Measurements from ENCODE around the gene LPP.
"Not testable (repeated sequence)": the region's sequence is repeated elsewhere in the genome, so short reads cannot be mapped to it uniquely, and the experiment has no call there.

LPP gene

GRCh38 chr3:188631291-188632010, 477.5 kb downstream of the LPP start:
- DNase-seq (ENCODE audit: low read depth in 3 of 3), result no peak

GRCh38 chr3:188633206-188633605, 479.2 kb downstream of the LPP start:
- DNase-seq (ENCODE audit: low read depth in 3 of 3), result no peak

GRCh38 chr3:188634285-188634684, 480.3 kb downstream of the LPP start:
- DNase-seq (ENCODE audit: low read depth in 3 of 3), result no peak

- no peak for DNase-seq (ENCODE audit: low read depth in 3 of 3)
Measured at GRCh38 chr3:188635258-188636042, 481.5 kb downstream of the LPP start.

- not testable (repeated sequence) for DNase-seq (ENCODE audit: low read depth in 3 of 3)
Measured at GRCh38 chr3:188636292-188636691, 482.3 kb downstream of the LPP start.

GRCh38 chr3:188641076-188641475, 487.1 kb downstream of the LPP start:
- DNase-seq (ENCODE audit: low read depth in 3 of 3), result no peak

GRCh38 chr3:188643736-188644135, 489.8 kb downstream of the LPP start:
- DNase-seq (ENCODE audit: low read depth in 3 of 3), result no peak

GRCh38 chr3:188646592-188646991, 492.6 kb downstream of the LPP start:
- DNase-seq (ENCODE audit: low read depth in 3 of 3), result no peak

- no peak for DNase-seq (ENCODE audit: low read depth in 3 of 3)
Measured at GRCh38 chr3:188647237-188647636, 493.3 kb downstream of the LPP start.

GRCh38 chr3:188649521-188649920, 495.6 kb downstream of the LPP start:
- no peak for DNase-seq (ENCODE audit: low read depth in 3 of 3)

- DNase-seq (ENCODE audit: low read depth in 3 of 3), result no peak
Measured at GRCh38 chr3:188656196-188656982, 502.4 kb downstream of the LPP start.

- DNase-seq (ENCODE audit: low read depth in 3 of 3), result no peak
Measured at GRCh38 chr3:188658606-188659005, 504.6 kb downstream of the LPP start.

GRCh38 chr3:188659449-188660090, 505.6 kb downstream of the LPP start:
- no peak for DNase-seq (ENCODE audit: low read depth in 3 of 3)

GRCh38 chr3:188660415-188660814, 506.5 kb downstream of the LPP start:
- no peak for DNase-seq (ENCODE audit: low read depth in 3 of 3)

- DNase-seq (ENCODE audit: low read depth in 3 of 3), result no peak
Measured at GRCh38 chr3:188661806-188662205, 507.8 kb downstream of the LPP start.

- no peak for DNase-seq (ENCODE audit: low read depth in 3 of 3)
Measured at GRCh38 chr3:188662214-188662613, 508.3 kb downstream of the LPP start.

GRCh38 chr3:188662795-188663194, 508.8 kb downstream of the LPP start:
- no peak for DNase-seq (ENCODE audit: low read depth in 3 of 3)

- no peak for DNase-seq (ENCODE audit: low read depth in 3 of 3)
Measured at GRCh38 chr3:188663839-188664238, 509.9 kb downstream of the LPP start.

GRCh38 chr3:188664795-188665194, 510.8 kb downstream of the LPP start:
- DNase-seq (ENCODE audit: low read depth in 3 of 3), result no peak

GRCh38 chr3:188667926-188668325, 514.0 kb downstream of the LPP start:
- no peak for DNase-seq (ENCODE audit: low read depth in 3 of 3)

- no peak for DNase-seq (ENCODE audit: low read depth in 3 of 3)
Measured at GRCh38 chr3:188670446-188670845, 516.5 kb downstream of the LPP start.

- no peak for DNase-seq (ENCODE audit: low read depth in 3 of 3)
Measured at GRCh38 chr3:188671971-188672370, 518.0 kb downstream of the LPP start.

Measured in stimulated activated CD4-positive, alpha-beta T cell treated with anti-CD3 and anti-CD28 coated beads, TNF-alpha, amount 100 ng/mL, for 24 hours (primary cell).